Lower leg skin (tissue), 3 donors: ENCODE data around the gene SLC25A20.

ENCODE experiments used
- CTCF ChIP-seq, 3 donors: fragments of 450-650 bp; IDR thresholded peaks; one replicate each; pipeline ENCODE4 v1.5.1; 2016; ENCODE audit warnings: antibody characterized with exemption in 3 of 3, mild to moderate bottlenecking in 3 of 3, moderate library complexity in 2 of 3
- POLR2A ChIP-seq, 2 donors: fragments of 450-650 bp; IDR thresholded peaks; one replicate each; pipeline ENCODE4 v1.6.1; 2016 to 2017; ENCODE audit warnings: antibody characterized with exemption in 2 of 2, mild to moderate bottlenecking in 1 of 2, moderate library complexity in 1 of 2

GRCh38 chr3:48945432-48945831 is 46.8 kb upstream of the SLC25A20 start:
- TF ChIP-seq CTCF (IDR thresholded peaks at IDR 0.05) = no peak
- TF ChIP-seq POLR2A (IDR thresholded peaks at IDR 0.05) = no peak
